ENCODE results near the gene FCF1.

The FCF1 gene

DNA sequence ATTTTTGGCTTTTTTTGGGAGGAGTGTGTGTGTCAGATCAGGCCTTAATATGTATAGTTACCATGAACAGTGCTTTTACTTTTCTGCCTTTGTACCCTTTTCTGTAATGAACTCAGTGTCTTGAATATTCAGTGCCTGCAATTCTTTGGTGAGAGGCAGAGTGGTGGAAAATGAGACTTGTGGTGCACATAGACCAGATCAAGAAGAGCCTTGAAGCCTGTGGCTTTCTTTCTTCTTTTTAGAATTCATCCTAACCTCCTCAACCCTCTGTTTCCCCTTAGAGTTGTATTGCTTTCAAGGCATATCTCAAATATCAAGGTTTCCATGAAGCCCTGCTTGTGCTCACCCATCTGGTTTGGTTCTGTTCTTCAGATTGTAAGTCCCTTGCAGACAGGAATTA lies 52.8 kb downstream of the FCF1 start:
- Histone ChIP-seq H3K27me3 (replicated peaks; ENCODE audit: control insufficient read depth, insufficient read depth, low read length) (no peaks in the 10 kb centered on the region), H3K4me3 (replicated peaks; ENCODE audit: low read depth, low read length) (peak overlapping the region; percentile 94), H3K36me3 (ENCODE audit: control insufficient read depth, insufficient read depth, low read length) (no peaks in the 10 kb centered on the region; the same call in 1 of the 2 replicates)
- TF ChIP-seq, protein P1, sequence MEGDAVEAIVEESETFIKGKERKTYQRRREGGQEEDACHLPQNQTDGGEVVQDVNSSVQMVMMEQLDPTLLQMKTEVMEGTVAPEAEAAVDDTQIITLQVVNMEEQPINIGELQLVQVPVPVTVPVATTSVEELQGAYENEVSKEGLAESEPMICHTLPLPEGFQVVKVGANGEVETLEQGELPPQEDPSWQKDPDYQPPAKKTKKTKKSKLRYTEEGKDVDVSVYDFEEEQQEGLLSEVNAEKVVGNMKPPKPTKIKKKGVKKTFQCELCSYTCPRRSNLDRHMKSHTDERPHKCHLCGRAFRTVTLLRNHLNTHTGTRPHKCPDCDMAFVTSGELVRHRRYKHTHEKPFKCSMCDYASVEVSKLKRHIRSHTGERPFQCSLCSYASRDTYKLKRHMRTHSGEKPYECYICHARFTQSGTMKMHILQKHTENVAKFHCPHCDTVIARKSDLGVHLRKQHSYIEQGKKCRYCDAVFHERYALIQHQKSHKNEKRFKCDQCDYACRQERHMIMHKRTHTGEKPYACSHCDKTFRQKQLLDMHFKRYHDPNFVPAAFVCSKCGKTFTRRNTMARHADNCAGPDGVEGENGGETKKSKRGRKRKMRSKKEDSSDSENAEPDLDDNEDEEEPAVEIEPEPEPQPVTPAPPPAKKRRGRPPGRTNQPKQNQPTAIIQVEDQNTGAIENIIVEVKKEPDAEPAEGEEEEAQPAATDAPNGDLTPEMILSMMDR (IDR thresholded peaks at IDR 0.05; ENCODE audit: insufficient read depth, low read length, poor library complexity, severe bottlenecking): no peak
- DNase-seq (ENCODE audit: extremely low read depth, insufficient read length): no peak

DNA sequence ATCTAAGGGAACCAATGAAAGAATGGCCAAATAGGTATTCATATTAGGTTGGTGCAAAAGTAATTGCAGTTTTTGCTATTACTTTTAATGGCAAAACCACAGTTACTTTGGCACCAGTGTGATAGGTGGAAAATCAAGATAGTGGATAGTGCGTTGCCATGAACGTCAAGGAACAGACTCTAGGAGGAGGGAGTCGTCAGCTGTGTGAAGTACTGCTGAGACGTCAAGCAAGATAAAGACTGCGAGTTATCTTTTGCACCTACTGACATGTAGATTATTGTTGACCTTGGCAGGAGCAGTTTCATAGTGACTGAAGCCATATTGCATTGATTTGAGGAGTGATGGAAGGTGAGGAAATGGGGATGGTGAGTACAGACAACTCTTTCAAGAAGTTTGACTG lies 58.5 kb downstream of the FCF1 start:
- H3K27me3 ChIP-seq (replicated peaks; ENCODE audit: control insufficient read depth, insufficient read depth, low read length): no peaks in the 10 kb centered on the region
- H3K4me3 ChIP-seq (replicated peaks; ENCODE audit: low read depth, low read length): no peak overlapping the region
- no peaks in the 10 kb centered on the region for H3K36me3 ChIP-seq (ENCODE audit: control insufficient read depth, insufficient read depth, low read length)
- TF ChIP-seq, protein P1 (IDR thresholded peaks at IDR 0.05; ENCODE audit: insufficient read depth, low read length, poor library complexity, severe bottlenecking): no peak
- no peak for DNase-seq (ENCODE audit: extremely low read depth, insufficient read length)

DNA sequence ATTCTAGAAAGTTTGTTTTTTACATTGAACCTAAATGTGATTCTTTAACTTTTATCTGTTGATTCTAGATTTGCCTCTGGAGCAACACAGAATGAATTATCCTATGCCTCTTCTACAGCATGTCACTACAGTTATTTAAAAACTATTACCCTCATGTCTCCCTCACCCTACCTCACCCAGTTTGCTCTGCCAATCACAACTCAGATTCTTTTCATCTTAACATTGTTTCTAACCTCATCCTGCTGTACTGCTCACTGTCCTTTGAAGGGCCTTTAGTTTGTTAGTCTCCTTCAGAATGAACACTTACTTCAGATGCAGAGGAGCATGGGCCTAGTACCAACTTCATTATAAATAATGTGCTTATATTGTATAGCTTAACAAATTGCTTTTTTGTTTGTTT lies 71.7 kb downstream of the FCF1 start:
- Histone ChIP-seq H3K27me3 (replicated peaks; ENCODE audit: control insufficient read depth, insufficient read depth, low read length) (no peaks in the 10 kb centered on the region), H3K36me3 (ENCODE audit: control insufficient read depth, insufficient read depth, low read length) (peaks cover 11% of the 10 kb centered on the region), H3K4me3 (replicated peaks; ENCODE audit: low read depth, low read length) (no peak overlapping the region)
- no peak for DNase-seq (ENCODE audit: extremely low read depth, insufficient read length)
- TF ChIP-seq, protein P1 (IDR thresholded peaks at IDR 0.05; ENCODE audit: insufficient read depth, low read length, poor library complexity, severe bottlenecking): no peak

DNA sequence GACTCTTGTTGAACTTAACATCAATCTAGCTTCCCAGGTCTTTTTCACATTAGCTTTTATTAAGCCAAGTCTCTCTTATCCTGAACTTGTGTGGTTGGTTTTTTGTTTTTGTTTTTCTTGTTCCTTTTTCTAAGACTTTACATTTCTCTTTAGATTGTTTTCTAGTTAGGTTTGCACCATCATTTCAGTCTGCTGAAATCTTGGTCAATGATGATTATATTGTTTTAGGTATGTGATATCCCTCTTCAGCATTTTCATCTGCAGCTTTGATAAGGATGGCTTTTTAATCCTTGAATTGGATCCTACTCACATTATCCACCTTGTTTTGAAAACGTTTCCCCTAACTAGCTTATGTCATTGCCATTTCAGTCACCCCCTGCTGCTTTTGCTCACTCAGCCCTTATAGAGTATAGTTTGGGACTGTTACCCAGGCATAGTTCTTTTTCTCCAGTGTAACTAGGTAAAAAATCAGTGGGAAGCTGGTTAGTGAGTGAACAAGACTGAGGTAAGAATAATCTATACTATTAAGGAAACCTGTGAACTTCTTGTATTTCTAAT lies 72.2 kb downstream of the FCF1 start:
- no peak overlapping the region for H3K4me3 ChIP-seq (replicated peaks; ENCODE audit: low read depth, low read length)
- TF ChIP-seq, protein P1 (IDR thresholded peaks at IDR 0.05; ENCODE audit: insufficient read depth, low read length, poor library complexity, severe bottlenecking): no peak
- DNase-seq (ENCODE audit: extremely low read depth, insufficient read length): no peak
- peaks cover 11% of the 10 kb centered on the region for H3K36me3 ChIP-seq (ENCODE audit: control insufficient read depth, insufficient read depth, low read length)
- H3K27me3 ChIP-seq (replicated peaks; ENCODE audit: control insufficient read depth, insufficient read depth, low read length): no peaks in the 10 kb centered on the region

DNA sequence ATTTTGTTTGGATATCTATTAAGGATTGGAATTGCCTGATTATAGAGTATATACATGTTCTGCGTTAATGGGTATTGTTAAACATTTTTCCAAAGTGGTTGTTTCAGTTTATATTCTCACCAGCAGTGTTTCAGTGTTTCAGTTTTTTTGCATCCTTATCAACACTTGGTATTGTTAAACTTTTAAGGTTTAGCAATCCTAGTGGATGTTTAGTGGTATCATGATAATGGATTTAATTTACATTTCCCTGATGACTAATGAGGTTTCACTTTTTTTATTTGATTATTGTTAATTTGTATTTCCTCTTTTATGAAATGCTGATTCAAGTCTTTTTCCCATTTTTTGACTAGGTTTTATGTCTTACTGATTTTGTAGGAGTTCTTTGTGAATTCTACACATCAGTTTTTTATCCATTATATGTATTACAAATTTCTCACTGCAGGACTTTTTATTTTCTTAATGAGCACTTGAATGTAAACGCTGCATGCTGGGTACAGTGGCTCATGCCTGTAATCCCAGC lies 73.9 kb downstream of the FCF1 start:
- TF ChIP-seq, protein P1 (IDR thresholded peaks at IDR 0.05; ENCODE audit: insufficient read depth, low read length, poor library complexity, severe bottlenecking): no peak
- Histone ChIP-seq H3K4me3 (replicated peaks; ENCODE audit: low read depth, low read length) (no peak overlapping the region), H3K27me3 (replicated peaks; ENCODE audit: control insufficient read depth, insufficient read depth, low read length) (no peaks in the 10 kb centered on the region), H3K36me3 (ENCODE audit: control insufficient read depth, insufficient read depth, low read length) (peaks cover 4% of the 10 kb centered on the region)
- no peak for DNase-seq (ENCODE audit: extremely low read depth, insufficient read length)
